ENCODE measurements around the gene CEBPZ.

The CEBPZ gene

DNA sequence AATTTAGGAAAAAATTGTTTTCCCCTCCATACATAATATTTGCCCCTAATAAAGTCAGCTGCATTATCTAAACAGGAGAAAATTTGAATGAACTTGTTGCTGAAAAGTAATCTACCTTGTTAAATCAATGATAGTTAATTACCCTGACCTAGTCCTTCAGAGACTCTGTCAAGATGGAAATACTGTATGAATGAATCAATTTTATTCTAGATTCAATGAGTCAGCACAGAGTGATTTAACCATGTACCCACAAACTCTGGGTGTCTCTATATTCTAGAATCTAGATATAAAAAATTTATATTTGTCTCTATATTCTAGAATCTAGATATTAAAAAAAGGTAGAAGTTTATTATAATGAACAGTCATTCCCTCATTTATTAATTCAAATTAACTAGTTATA, 36.3 kb upstream of the CEBPZ start:
- Histone ChIP-seq H3K27me3 (replicated peaks; ENCODE audit: control insufficient read depth, insufficient read depth, low read length) (no peaks in the 10 kb centered on the region), H3K4me3 (replicated peaks; ENCODE audit: low read depth, low read length) (no peak overlapping the region), H3K36me3 (ENCODE audit: control insufficient read depth, insufficient read depth, low read length) (peaks cover 2% of the 10 kb centered on the region)
- DNase-seq (ENCODE audit: extremely low read depth, insufficient read length): no peak
- no peak for TF ChIP-seq CTCF (IDR thresholded peaks at IDR 0.05; ENCODE audit: insufficient read depth, low read length, poor library complexity, severe bottlenecking)

DNA sequence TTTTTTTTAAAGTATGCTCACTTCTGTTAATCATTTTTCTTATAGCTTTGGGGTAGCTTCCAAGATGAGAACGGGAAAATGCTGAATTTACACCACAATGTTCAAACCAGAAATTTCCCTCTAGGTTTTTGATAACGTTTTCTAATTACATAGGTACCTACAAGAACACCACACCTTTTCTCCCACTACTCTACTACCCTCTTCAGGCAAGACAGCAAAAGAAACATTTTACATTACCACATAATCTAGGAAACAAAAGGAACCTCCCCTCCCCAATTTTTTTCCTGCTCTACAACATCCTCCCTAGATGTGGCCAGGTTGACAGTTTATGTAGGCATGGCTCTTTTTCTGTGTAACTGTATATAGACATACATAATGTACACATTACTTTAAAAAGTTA, 32.4 kb upstream of the CEBPZ start:
- TF ChIP-seq CTCF (IDR thresholded peaks at IDR 0.05; ENCODE audit: insufficient read depth, low read length, poor library complexity, severe bottlenecking): no peak
- no peak for DNase-seq (ENCODE audit: extremely low read depth, insufficient read length)
- Histone ChIP-seq H3K36me3 (ENCODE audit: control insufficient read depth, insufficient read depth, low read length) (no peaks in the 10 kb centered on the region; the same call in 1 of the 2 replicates), H3K27me3 (replicated peaks; ENCODE audit: control insufficient read depth, insufficient read depth, low read length) (no peaks in the 10 kb centered on the region), H3K4me3 (replicated peaks; ENCODE audit: low read depth, low read length) (no peak overlapping the region)

DNA sequence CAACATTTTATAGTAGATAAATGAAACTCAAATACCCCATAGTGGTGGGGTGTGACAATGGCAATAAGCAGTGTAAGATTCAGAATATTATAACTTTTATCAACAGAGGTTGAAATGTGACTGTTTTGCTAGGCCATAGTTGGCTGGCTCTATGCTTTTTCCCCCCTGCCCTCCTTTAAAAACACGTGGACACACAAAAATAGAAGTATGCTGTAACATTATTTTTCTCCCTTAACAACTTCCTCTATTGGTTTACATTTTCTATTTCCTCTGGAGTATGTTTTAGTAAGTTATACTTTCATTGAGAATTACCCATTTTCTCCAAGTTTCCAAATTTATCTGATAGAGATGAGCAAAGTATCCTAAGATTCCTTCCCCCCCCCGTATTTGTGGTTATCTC, 31.1 kb upstream of the CEBPZ start:
- H3K36me3 ChIP-seq (ENCODE audit: control insufficient read depth, insufficient read depth, low read length): no peaks in the 10 kb centered on the region; the same call in 1 of the 2 replicates
- H3K4me3 ChIP-seq (replicated peaks; ENCODE audit: low read depth, low read length): no peak overlapping the region
- DNase-seq (ENCODE audit: extremely low read depth, insufficient read length): no peak
- H3K27me3 ChIP-seq (replicated peaks; ENCODE audit: control insufficient read depth, insufficient read depth, low read length): no peaks in the 10 kb centered on the region
- no peak for TF ChIP-seq CTCF (IDR thresholded peaks at IDR 0.05; ENCODE audit: insufficient read depth, low read length, poor library complexity, severe bottlenecking)

DNA sequence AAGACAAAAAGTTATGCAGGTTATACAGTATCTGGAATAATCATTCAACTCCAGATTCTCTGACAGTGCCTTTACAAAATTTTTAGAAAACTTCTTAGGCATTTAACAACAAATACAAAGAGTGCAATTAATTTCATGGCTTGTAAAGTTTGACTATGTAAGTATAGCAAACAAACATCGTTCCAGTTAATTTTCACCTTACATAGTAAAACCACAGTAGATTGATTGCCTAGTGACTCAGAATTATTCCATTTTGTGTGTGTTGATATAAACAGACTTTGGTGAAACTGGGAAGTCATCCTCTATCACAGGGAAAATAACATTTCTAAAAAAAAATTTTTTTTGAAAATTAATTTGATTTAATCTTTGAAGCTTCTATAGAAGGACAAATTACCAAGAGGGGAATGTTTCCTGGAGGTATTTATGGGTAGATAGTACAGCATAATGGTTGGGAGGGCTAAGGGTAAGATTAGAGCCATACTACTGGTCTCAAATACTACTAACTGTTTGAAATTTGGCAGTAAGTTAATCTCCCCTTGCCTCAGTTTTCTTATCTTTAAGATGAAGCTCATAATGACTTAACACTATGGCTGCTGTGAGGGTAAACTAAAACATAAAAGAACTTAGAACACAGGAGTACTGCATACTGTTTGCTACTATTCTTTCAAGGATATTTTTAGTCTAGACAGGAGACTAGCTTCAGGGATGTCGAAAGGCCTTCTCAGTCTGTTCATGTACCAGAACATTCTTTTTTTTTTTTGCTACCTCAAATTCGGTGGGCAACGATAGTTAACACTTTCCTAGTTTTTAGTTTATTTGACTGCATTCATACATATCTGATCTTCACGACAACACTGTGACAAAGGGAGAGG, 19.7 kb upstream of the CEBPZ start:
- TF ChIP-seq CTCF (IDR thresholded peaks at IDR 0.05; ENCODE audit: insufficient read depth, low read length, poor library complexity, severe bottlenecking): no peak
- no peaks in the 10 kb centered on the region; the same call in 1 of the 2 replicates for H3K36me3 ChIP-seq (ENCODE audit: control insufficient read depth, insufficient read depth, low read length)
- DNase-seq (ENCODE audit: extremely low read depth, insufficient read length): no peak
- H3K4me3 ChIP-seq (replicated peaks; ENCODE audit: low read depth, low read length): no peak overlapping the region
- no peaks in the 10 kb centered on the region for H3K27me3 ChIP-seq (replicated peaks; ENCODE audit: control insufficient read depth, insufficient read depth, low read length)

DNA sequence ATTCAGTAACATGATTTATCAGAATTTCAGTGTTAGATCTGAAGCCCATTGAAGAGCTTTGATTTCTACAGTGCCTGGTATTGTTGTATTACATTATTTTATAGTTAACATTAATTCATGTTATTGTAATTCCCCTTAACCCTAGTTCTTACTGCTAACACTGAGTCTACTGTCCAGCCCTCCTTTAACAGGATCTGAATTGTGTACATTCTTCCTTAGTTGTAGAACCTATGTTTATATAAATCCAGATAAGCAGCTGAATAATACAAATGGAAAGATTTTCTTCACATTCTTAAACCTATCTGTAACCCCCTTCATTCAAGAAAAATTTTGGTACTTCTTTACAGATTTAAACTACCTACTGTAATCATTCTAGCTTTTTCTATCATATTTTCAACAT, 14.8 kb upstream of the CEBPZ start:
- Histone ChIP-seq H3K27me3 (replicated peaks; ENCODE audit: control insufficient read depth, insufficient read depth, low read length) (no peaks in the 10 kb centered on the region), H3K4me3 (replicated peaks; ENCODE audit: low read depth, low read length) (no peak overlapping the region), H3K36me3 (ENCODE audit: control insufficient read depth, insufficient read depth, low read length) (no peaks in the 10 kb centered on the region; the same call in 1 of the 2 replicates)
- no peak for DNase-seq (ENCODE audit: extremely low read depth, insufficient read length)
- TF ChIP-seq CTCF (IDR thresholded peaks at IDR 0.05; ENCODE audit: insufficient read depth, low read length, poor library complexity, severe bottlenecking): no peak

Data from GM06990 (cell line).